GM12878 (cell line): ENCODE measurements around the gene CTNNA3. TPM values are rescaled to one million over a fixed set of nuclear protein-coding genes. Genes with fewer than 3 reads are reported as not detected.

Source experiments
- ATF3 ChIP-seq: IDR thresholded peaks from 2 replicates; pipeline ENCODE4 v1.6.1; 2011; ENCODE audit warnings: low read depth, mild to moderate bottlenecking, low read length, moderate library complexity, borderline replicate concordance; ENCODE audit errors: extremely low read depth
- REST ChIP-seq: IDR thresholded peaks from 2 replicates; pipeline ENCODE4 v1.6.1; 2012; ENCODE audit warnings: mild to moderate bottlenecking, low read depth, low read length
- YY1 ChIP-seq: IDR thresholded peaks from 2 replicates; pipeline ENCODE4 v1.6.1; 2011; ENCODE audit warnings: low read depth, mild to moderate bottlenecking, low read length
- polyA plus RNA-seq, 11 experiments: library from polyadenylated mRNA; depleted of rRNA in 4 of 11; unstranded in 6 of 11; stranded (reverse) in 5 of 11; fragments of >200 nt; fragmentation: Nextera tagmentation in 4 of 11; fragmentation: Illumina TruSeq in 1 of 11; extraction: Ambion mirVana in 4 of 11; extraction: Trizol in 1 of 11; gene quantifications; 1 replicate in 1 of 11; 2 replicates in 10 of 11; pipeline versions ENCODE4 v1.2.1 to v1.2.3, GENCODE V29; 2011 to 2016; ENCODE audit warnings: inconsistent platforms in 2 of 11, missing spikeins in 2 of 11, low read depth in 1 of 11
- total RNA-seq, 4 experiments: library from RNA; depleted of rRNA in 3 of 4; stranded (reverse); fragments of >200 nt in 3 of 4; fragmentation: Illumina TruSeq in 1 of 4; extraction: Trizol in 1 of 4; gene quantifications; 2 replicates each; pipeline versions ENCODE4 v1.2.1 to v1.2.3, GENCODE V29; 2013 to 2021
- TF ChIP-seq, protein P1 (sequence below): IDR thresholded peaks from 2 replicates; pipeline ENCODE4 v1.6.1; 2012; ENCODE audit warnings: improper control_type of control experiment, low read depth, low read length; ENCODE audit not compliant: insufficient replicate concordance
- TF ChIP-seq, protein P2 (sequence below): IDR thresholded peaks from 2 replicates; pipeline ENCODE4 v1.6.1; 2012; ENCODE audit warnings: low read depth, low read length, improper control_type of control experiment

CTNNA3 gene
- total and polyA plus RNA-seq, 10 of the 15 experiments (the other 5 are each of a cell fraction or from before 2014, with no cell fraction given) = under 0.01 to 4.5 (median 0.22) TPM; not detected in 2

DNA sequence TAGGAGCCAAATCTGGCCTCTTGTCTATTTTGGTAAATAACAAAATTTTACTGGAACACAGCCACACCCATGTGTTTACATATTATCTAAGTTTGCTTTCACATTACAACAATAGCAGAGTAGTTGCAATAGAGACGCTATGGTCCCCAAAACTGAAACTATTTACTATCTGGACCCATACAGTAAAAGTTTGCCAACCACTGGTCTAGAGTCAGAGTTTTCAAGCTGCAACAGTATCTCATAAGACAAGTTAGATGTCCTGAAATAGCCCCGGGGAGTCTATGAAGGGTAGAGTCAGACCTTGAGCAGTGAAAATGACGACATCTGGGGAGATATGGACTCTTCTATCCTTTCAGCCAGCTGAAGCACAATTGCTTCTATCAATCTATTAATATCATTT is 74.2 kb downstream of the CTNNA3 start (continued):
- TF ChIP-seq, protein P1, sequence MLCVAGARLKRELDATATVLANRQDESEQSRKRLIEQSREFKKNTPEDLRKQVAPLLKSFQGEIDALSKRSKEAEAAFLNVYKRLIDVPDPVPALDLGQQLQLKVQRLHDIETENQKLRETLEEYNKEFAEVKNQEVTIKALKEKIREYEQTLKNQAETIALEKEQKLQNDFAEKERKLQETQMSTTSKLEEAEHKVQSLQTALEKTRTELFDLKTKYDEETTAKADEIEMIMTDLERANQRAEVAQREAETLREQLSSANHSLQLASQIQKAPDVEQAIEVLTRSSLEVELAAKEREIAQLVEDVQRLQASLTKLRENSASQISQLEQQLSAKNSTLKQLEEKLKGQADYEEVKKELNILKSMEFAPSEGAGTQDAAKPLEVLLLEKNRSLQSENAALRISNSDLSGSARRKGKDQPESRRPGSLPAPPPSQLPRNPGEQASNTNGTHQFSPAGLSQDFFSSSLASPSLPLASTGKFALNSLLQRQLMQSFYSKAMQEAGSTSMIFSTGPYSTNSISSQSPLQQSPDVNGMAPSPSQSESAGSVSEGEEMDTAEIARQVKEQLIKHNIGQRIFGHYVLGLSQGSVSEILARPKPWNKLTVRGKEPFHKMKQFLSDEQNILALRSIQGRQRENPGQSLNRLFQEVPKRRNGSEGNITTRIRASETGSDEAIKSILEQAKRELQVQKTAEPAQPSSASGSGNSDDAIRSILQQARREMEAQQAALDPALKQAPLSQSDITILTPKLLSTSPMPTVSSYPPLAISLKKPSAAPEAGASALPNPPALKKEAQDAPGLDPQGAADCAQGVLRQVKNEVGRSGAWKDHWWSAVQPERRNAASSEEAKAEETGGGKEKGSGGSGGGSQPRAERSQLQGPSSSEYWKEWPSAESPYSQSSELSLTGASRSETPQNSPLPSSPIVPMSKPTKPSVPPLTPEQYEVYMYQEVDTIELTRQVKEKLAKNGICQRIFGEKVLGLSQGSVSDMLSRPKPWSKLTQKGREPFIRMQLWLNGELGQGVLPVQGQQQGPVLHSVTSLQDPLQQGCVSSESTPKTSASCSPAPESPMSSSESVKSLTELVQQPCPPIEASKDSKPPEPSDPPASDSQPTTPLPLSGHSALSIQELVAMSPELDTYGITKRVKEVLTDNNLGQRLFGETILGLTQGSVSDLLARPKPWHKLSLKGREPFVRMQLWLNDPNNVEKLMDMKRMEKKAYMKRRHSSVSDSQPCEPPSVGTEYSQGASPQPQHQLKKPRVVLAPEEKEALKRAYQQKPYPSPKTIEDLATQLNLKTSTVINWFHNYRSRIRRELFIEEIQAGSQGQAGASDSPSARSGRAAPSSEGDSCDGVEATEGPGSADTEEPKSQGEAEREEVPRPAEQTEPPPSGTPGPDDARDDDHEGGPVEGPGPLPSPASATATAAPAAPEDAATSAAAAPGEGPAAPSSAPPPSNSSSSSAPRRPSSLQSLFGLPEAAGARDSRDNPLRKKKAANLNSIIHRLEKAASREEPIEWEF = no peak
- TF ChIP-seq YY1 (no peak), REST (no peak), ATF3 (no peak)
- TF ChIP-seq, protein P2, sequence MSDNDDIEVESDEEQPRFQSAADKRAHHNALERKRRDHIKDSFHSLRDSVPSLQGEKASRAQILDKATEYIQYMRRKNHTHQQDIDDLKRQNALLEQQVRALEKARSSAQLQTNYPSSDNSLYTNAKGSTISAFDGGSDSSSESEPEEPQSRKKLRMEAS = no peak
- TF ChIP-seq, all 136 proteins: peak for 0
